ENCODE measurements around the gene PTPRG. TPM values are rescaled to one million over a fixed set of nuclear protein-coding genes. Genes with fewer than 3 reads are reported as not detected.
A peak's percentile ranks its signal among the peaks of the same experiment; 100 is the strongest.

The PTPRG gene
- total RNA-seq, 2 donors from 2014 or later = 76.5 to 108 TPM

- WGBS, 2 experiments (ENCODE audit: insufficient coverage in 1 of 2, insufficient read length in 1 of 2) = 100% methylated on average over 1 to 2 of the region's 2 CpGs
- peaks cover 5% of the 10 kb centered on the region for H3K9me3 ChIP-seq (ENCODE audit: control insufficient read depth, low read length)
- H3K36me3 ChIP-seq (ENCODE audit: control insufficient read depth, insufficient read depth, low read length) = peaks cover 6% of the 10 kb centered on the region
- H3K27ac Mint-ChIP-seq = no peak overlapping the region
- no peak overlapping the region for H3K4me3 Mint-ChIP-seq
- H3K9ac ChIP-seq (ENCODE audit: extremely low read depth, low read length, poor library complexity, severe bottlenecking) = no peak overlapping the region
- H3K4me1 Mint-ChIP-seq = peaks cover 35% of the 10 kb centered on the region
- no peaks in the 10 kb centered on the region for H3K4me1 ChIP-seq (ENCODE audit: control insufficient read depth, insufficient read depth, low read length)
- no peak overlapping the region for H3K27ac ChIP-seq (ENCODE audit: low read depth, low read length)
- H3K9me3 Mint-ChIP-seq = peaks cover 10% of the 10 kb centered on the region
- no peak for DNase-seq
- H3K4me3 ChIP-seq (ENCODE audit: low read length) = no peak overlapping the region
- peaks cover 18% of the 10 kb centered on the region for H3K36me3 Mint-ChIP-seq (ENCODE audit: low read depth)
- no peak for TF ChIP-seq CTCF (conservative IDR thresholded peaks at IDR 0.05)
- H3K27me3 Mint-ChIP-seq (ENCODE audit: insufficient read depth) = no peaks in the 10 kb centered on the region
- no peaks in the 10 kb centered on the region for H3K27me3 ChIP-seq (ENCODE audit: control insufficient read depth, insufficient read depth, low read length, poor library complexity, severe bottlenecking)
These were observed 78.6 kb downstream of the PTPRG start for GRCh38 chr3:61639991-61640390.

- Mint-ChIP-seq H3K27me3 (ENCODE audit: insufficient read depth) (no peaks in the 10 kb centered on the region), H3K4me3 (no peak overlapping the region), H3K9me3 (peaks cover 30% of the 10 kb centered on the region), H3K36me3 (ENCODE audit: low read depth) (peaks cover 48% of the 10 kb centered on the region), H3K4me1 (peaks cover 34% of the 10 kb centered on the region), H3K27ac (no peak overlapping the region)
- Histone ChIP-seq H3K4me3 (ENCODE audit: low read length) (peak overlapping the region; percentile 47), H3K4me1 (ENCODE audit: control insufficient read depth, insufficient read depth, low read length) (no peaks in the 10 kb centered on the region), H3K36me3 (ENCODE audit: control insufficient read depth, insufficient read depth, low read length) (peaks cover 11% of the 10 kb centered on the region), H3K9me3 (ENCODE audit: control insufficient read depth, low read length) (peaks cover 28% of the 10 kb centered on the region), H3K27me3 (ENCODE audit: control insufficient read depth, insufficient read depth, low read length, poor library complexity, severe bottlenecking) (no peaks in the 10 kb centered on the region), H3K27ac (ENCODE audit: low read depth, low read length) (no peak overlapping the region), H3K9ac (ENCODE audit: extremely low read depth, low read length, poor library complexity, severe bottlenecking) (no peak overlapping the region)
- DNase-seq = no peak
- 93% methylated on average over 2 of the region's 2 CpGs for WGBS, 2 experiments (ENCODE audit: insufficient coverage in 1 of 2, insufficient read length in 1 of 2)
- TF ChIP-seq CTCF (conservative IDR thresholded peaks at IDR 0.05) = no peak
These were observed 83.8 kb downstream of the PTPRG start for GRCh38 chr3:61645148-61645547.

GRCh38 chr3:61646360-61646759 lies 85.0 kb downstream of the PTPRG start:
- Histone ChIP-seq H3K9ac (ENCODE audit: extremely low read depth, low read length, poor library complexity, severe bottlenecking) (no peak overlapping the region), H3K4me3 (ENCODE audit: low read length) (no peak overlapping the region), H3K4me1 (ENCODE audit: control insufficient read depth, insufficient read depth, low read length) (no peaks in the 10 kb centered on the region), H3K36me3 (ENCODE audit: control insufficient read depth, insufficient read depth, low read length) (peaks cover 11% of the 10 kb centered on the region), H3K27me3 (ENCODE audit: control insufficient read depth, insufficient read depth, low read length, poor library complexity, severe bottlenecking) (no peaks in the 10 kb centered on the region), H3K27ac (ENCODE audit: low read depth, low read length) (no peak overlapping the region), H3K9me3 (ENCODE audit: control insufficient read depth, low read length) (peaks cover 28% of the 10 kb centered on the region)
- WGBS, 2 experiments (ENCODE audit: insufficient coverage in 1 of 2, insufficient read length in 1 of 2) = 97 to 100% methylated on average over 1 of the region's 1 CpG
- TF ChIP-seq CTCF (conservative IDR thresholded peaks at IDR 0.05) = no peak
- Mint-ChIP-seq H3K4me3 (no peak overlapping the region), H3K4me1 (peaks cover 26% of the 10 kb centered on the region), H3K9me3 (peaks cover 30% of the 10 kb centered on the region), H3K36me3 (ENCODE audit: low read depth) (peaks cover 48% of the 10 kb centered on the region), H3K27ac (no peak overlapping the region), H3K27me3 (ENCODE audit: insufficient read depth) (no peaks in the 10 kb centered on the region)
- no peak for DNase-seq
